ENCODE results near the gene TRPV2. TPM values are rescaled to one million over a fixed set of nuclear protein-coding genes. Genes with fewer than 3 reads are reported as not detected.

The TRPV2 gene
- total and polyA plus RNA-seq, 9 of the 15 experiments (the other 6 are each of a cell fraction or from before 2014, with no cell fraction given) = 10.0 to 97.5 (median 30.3) TPM

- TF ChIP-seq MBD1 (CRISPR knock-in tag; IDR thresholded peaks at IDR 0.05) (no peak), GTF2E2 (tag; IDR thresholded peaks at IDR 0.05) (no peak)
Measured at GRCh38 chr17:16477255-16477654, 61.9 kb downstream of the TRPV2 start (continued).

DNA sequence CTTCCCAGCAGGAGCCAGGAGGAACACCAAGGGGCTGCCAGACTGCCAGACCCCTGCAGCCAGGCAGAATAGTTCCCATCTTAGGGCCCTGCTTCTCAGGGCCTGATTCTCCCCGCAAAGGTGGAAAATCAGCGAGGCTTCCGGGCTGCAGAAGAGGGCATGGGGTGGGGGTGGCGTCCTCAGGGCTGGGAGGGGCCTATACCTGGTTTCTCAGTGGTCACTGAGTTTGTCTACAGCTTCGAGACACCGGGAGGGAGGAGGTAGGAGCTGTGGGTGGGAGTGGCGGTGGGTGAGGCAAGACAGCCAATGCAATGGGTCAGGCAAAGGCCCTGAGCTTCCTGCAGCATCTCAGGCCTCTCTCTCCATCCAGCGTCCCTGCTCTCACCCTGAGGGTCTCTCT is 62.3 kb downstream of the TRPV2 start:
- no peak overlapping the region for H3K27ac ChIP-seq (ENCODE audit: extremely low read depth, low read depth, low read length)
- no peak overlapping the region for H2AFZ ChIP-seq (ENCODE audit: low read depth, low read length)
- ATAC-seq (no peak), FAIRE-seq (no peak), DNase-seq (ENCODE audit: extremely low read depth in 1 of 4, low spot score in 3 of 4) (no peak)
- TF ChIP-seq BRF2 (IDR thresholded peaks at IDR 0.05; ENCODE audit: borderline replicate concordance, insufficient read depth, insufficient read length) = no peak
- TF ChIP-seq PYGO2 (tag; IDR thresholded peaks at IDR 0.05) = no peak
- TF ChIP-seq IRF2 (CRISPR knock-in tag; IDR thresholded peaks at IDR 0.05) = no peak
- no peak for TF ChIP-seq SOX6 (IDR thresholded peaks at IDR 0.05)
- no peak for TF ChIP-seq ZNF24 (IDR thresholded peaks at IDR 0.05)
- TF ChIP-seq ZC3H4 (CRISPR knock-in tag; IDR thresholded peaks at IDR 0.05; ENCODE audit: borderline replicate concordance) = no peak
- no peak for TF ChIP-seq ZNF175 (CRISPR knock-in tag; IDR thresholded peaks at IDR 0.05; ENCODE audit: low read depth)
- TF ChIP-seq ZNF586 (CRISPR knock-in tag; conservative IDR thresholded peaks at IDR 0.05) = no peak
- TF ChIP-seq, protein P1, sequence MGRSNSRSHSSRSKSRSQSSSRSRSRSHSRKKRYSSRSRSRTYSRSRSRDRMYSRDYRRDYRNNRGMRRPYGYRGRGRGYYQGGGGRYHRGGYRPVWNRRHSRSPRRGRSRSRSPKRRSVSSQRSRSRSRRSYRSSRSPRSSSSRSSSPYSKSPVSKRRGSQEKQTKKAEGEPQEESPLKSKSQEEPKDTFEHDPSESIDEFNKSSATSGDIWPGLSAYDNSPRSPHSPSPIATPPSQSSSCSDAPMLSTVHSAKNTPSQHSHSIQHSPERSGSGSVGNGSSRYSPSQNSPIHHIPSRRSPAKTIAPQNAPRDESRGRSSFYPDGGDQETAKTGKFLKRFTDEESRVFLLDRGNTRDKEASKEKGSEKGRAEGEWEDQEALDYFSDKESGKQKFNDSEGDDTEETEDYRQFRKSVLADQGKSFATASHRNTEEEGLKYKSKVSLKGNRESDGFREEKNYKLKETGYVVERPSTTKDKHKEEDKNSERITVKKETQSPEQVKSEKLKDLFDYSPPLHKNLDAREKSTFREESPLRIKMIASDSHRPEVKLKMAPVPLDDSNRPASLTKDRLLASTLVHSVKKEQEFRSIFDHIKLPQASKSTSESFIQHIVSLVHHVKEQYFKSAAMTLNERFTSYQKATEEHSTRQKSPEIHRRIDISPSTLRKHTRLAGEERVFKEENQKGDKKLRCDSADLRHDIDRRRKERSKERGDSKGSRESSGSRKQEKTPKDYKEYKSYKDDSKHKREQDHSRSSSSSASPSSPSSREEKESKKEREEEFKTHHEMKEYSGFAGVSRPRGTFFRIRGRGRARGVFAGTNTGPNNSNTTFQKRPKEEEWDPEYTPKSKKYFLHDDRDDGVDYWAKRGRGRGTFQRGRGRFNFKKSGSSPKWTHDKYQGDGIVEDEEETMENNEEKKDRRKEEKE (IDR thresholded peaks at IDR 0.05; ENCODE audit: borderline replicate concordance in 1 of 2, control insufficient read depth in 1 of 2, low read depth in 2 of 2, low read length in 1 of 2) = no peak
- BruUV-seq (replicated peaks) = no TSS peak
- intact Hi-C loops (cut with micrococcal nuclease) (no loop called here), in situ Hi-C loops (cut with MboI) (no loop called here)
- H3K4me1 ChIP-seq (replicated peaks in 1 of 2; ENCODE audit: control insufficient read depth in 2 of 2, insufficient read depth in 2 of 2, low read length in 2 of 2) = 0 out of 5 replicates have a peak, but pooled peaks cover 0 to 3% of the 10 kb centered on the region in 2 experiments
- H3K27me3 ChIP-seq (ENCODE audit: control insufficient read depth in 2 of 2, insufficient read depth in 2 of 2, low read length in 2 of 2) = peaks cover 0 to 32% of the 10 kb centered on the region in 2 experiments; a peak in 4 of 5 replicates
- ChIA-PET POLR2A (interaction anchor here (1.0 kb wide), 1 partner anchor 13 kb away, joined by 5 read pairs; no protein-coding TSS in a partner anchor), CTCF (ENCODE audit: low intra/inter-chr PET ratio) (no interaction called here)
- no peak overlapping the region for H3K9ac ChIP-seq (ENCODE audit: insufficient read depth in 1 of 2, low read depth in 2 of 2, low read length in 2 of 2)
- 3% methylated on average over 5 of the region's 8 CpGs for WGBS (ENCODE audit: insufficient coverage, low coverage, missing lambda C conversion rate)
- H3K9me3 ChIP-seq (replicated peaks; ENCODE audit: control insufficient read depth, insufficient read depth, low read depth, low read length) = no peaks in the 10 kb centered on the region
- no peaks in the 10 kb centered on the region for H3K79me2 ChIP-seq (ENCODE audit: control insufficient read depth, insufficient read depth, low read length)
- no peak overlapping the region for H3K4me2 ChIP-seq (ENCODE audit: insufficient read depth, low read length)
- no peak overlapping the region for H3K4me3 ChIP-seq
- H4K20me1 ChIP-seq (replicated peaks; ENCODE audit: control insufficient read depth, insufficient read depth, low read length) = no peaks in the 10 kb centered on the region; the same call in 1 of the 2 replicates
- no peaks in the 10 kb centered on the region for H3K36me3 ChIP-seq (ENCODE audit: control insufficient read depth, insufficient read depth, low read length)
- H3K9me1 ChIP-seq (ENCODE audit: control insufficient read depth, insufficient read depth, low read length) = no peaks in the 10 kb centered on the region
